IPS DF 6.9 (cell line): ENCODE data around the gene AK8.
"Not testable (repeated sequence)": the region's sequence is repeated elsewhere in the genome, so short reads cannot be mapped to it uniquely, and the experiment has no call there.

Experiments used
- DNase-seq: peaks from one replicate; pipeline ENCODE4 v3.0.0-alpha.2; 2013; ENCODE audit warnings: low read depth, low spot score
- H3K27ac ChIP-seq: one replicate; pipeline ENCODE4 v1.5.1; 2013; ENCODE audit warnings: low read length, control low read depth
- H3K27me3 ChIP-seq: 2 replicates; pipeline ENCODE4 v1.6.1; 2013; ENCODE audit warnings: mild to moderate bottlenecking, low read length; ENCODE audit not compliant: control insufficient read depth, insufficient read depth
- H3K36me3 ChIP-seq: 2 replicates; pipeline ENCODE4 v1.6.1; 2013; ENCODE audit warnings: low read length; ENCODE audit not compliant: control insufficient read depth, insufficient read depth
- H3K4me1 ChIP-seq: 2 replicates; pipeline ENCODE4 v1.6.1; 2013; ENCODE audit warnings: low read length; ENCODE audit not compliant: control insufficient read depth, insufficient read depth
- H3K4me3 ChIP-seq: 2 replicates; pipeline ENCODE4 v1.5.1; 2013; ENCODE audit warnings: mild to moderate bottlenecking, low read length
- H3K9me3 ChIP-seq: 2 replicates; pipeline ENCODE4 v1.6.1; 2013; ENCODE audit warnings: low read length, inconsistent platforms; ENCODE audit not compliant: control insufficient read depth, insufficient read depth
- whole genome bisulfite sequencing: extraction: QIAGEN DNeasy Blood & Tissue Kit; methylation state at CpG from one replicate; pipeline ENCODE4 v1.1.7; 2013; ENCODE audit warnings: mixed read lengths, missing lambda C conversion rate; ENCODE audit not compliant: insufficient read length, insufficient coverage; 5-methylcytosine and 5-hydroxymethylcytosine counted together

The AK8 gene

GRCh38 chr9:132717326-132717945, 160.6 kb downstream of the AK8 start:
- Histone ChIP-seq H3K27ac (no peak overlapping the region), H3K27me3 (no peaks in the 10 kb centered on the region), H3K4me3 (no peak overlapping the region), H3K36me3 (no peaks in the 10 kb centered on the region), H3K9me3 (no peaks in the 10 kb centered on the region), H3K4me1 (no peaks in the 10 kb centered on the region)
- no peak for DNase-seq
- WGBS, result no CpG with 5 or more reads among the region's 13 CpGs

DNA sequence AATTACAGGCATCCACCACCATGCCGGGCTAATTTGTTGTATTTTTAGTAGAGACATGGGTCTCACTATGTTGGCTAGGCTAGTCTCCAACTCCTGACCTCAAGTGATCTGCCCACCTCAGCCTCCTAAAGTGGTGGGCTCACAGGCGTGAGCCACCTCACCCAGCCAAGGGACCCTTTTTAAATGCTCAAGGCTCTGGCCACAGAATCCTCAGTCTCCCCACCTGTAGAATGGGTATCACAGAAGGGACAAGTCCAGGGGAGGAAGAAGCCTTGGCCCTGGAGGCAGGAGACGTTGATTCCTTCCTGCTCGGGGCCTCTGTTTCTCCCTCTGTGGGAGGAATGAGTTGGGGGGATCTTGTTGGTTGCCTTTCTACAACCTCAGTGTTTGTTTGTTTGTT, 162.1 kb downstream of the AK8 start:
- H3K4me3 ChIP-seq, result no peak overlapping the region
- H3K27me3 ChIP-seq, result no peaks in the 10 kb centered on the region
- DNase-seq, result no peak
- no peaks in the 10 kb centered on the region for H3K9me3 ChIP-seq
- no peaks in the 10 kb centered on the region for H3K36me3 ChIP-seq
- no peak overlapping the region for H3K27ac ChIP-seq
- WGBS, result no CpG with 5 or more reads among the region's 4 CpGs
- no peaks in the 10 kb centered on the region for H3K4me1 ChIP-seq

DNA sequence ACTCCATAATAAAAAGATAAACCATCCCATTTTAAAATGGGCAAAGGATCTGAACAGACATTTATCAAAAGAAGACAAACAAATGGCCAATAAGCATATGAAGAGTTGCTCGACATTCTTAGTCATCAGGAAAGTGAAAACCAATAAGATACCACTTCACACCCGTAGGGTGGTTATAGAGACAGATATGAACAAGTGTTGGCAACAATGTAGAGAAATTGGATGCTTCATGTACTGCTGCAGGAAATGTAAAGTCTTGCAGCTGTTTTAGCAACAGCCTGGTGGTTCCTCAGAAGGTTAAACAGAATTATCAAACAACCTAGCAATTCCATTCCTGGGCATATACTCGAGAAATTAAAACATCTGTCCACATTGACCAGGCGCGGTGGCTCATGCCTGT, 165.3 kb downstream of the AK8 start:
- DNase-seq, result no peak
- WGBS, result no CpG with 5 or more reads among the region's 5 CpGs

GRCh38 chr9:132711846-132712245, 166.2 kb downstream of the AK8 start:
- H3K27me3 ChIP-seq, result no peaks in the 10 kb centered on the region
- no CpG with 5 or more reads among the region's 3 CpGs for WGBS
- no peak overlapping the region for H3K4me3 ChIP-seq
- no peak overlapping the region for H3K27ac ChIP-seq
- no peaks in the 10 kb centered on the region for H3K36me3 ChIP-seq
- no peaks in the 10 kb centered on the region for H3K4me1 ChIP-seq
- DNase-seq, result no peak
- H3K9me3 ChIP-seq, result no peaks in the 10 kb centered on the region

More for the DNA sequence above, 165.3 kb downstream of the AK8 start:
- Histone ChIP-seq H3K36me3 (no peaks in the 10 kb centered on the region), H3K9me3 (no peaks in the 10 kb centered on the region), H3K4me1 (no peaks in the 10 kb centered on the region), H3K4me3 (no peak overlapping the region), H3K27ac (no peak overlapping the region), H3K27me3 (no peaks in the 10 kb centered on the region)

DNA sequence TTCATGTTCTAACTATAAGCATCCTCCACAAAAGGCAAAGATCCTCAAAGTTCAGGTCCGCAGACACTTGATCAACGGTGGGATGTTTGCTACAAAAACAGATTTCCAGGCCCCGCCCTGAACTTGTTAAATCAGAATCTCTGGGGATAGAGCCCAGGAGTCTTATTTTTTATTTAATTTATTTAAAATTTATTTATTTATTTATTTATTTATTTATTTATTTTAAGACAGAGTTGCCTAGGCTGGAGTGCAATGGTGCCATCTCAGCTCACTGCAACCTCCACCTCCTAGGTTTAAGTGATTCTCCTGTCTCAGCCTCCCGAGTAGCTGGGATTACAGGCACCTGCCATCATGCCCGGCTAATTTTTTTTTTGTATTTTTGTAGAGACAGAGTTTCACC, 166.9 kb downstream of the AK8 start:
- H3K4me3 ChIP-seq, H3K4me1 ChIP-seq, H3K9me3 ChIP-seq, H3K27ac ChIP-seq, H3K36me3 ChIP-seq, DNase-seq, H3K27me3 ChIP-seq: not testable (repeated sequence)
- WGBS, result no CpG with 5 or more reads among the region's 5 CpGs

GRCh38 chr9:132710333-132710732, 167.8 kb downstream of the AK8 start:
- no CpG with 5 or more reads among the region's 6 CpGs for WGBS

GRCh38 chr9:132708769-132709430, 169.2 kb downstream of the AK8 start:
- no peak overlapping the region for H3K27ac ChIP-seq
- H3K27me3 ChIP-seq, result no peaks in the 10 kb centered on the region
- no CpG with 5 or more reads among the region's 23 CpGs for WGBS
- H3K4me3 ChIP-seq, result no peak overlapping the region
- DNase-seq, result no peak
- H3K36me3 ChIP-seq, result no peaks in the 10 kb centered on the region
- no peaks in the 10 kb centered on the region for H3K9me3 ChIP-seq
- no peaks in the 10 kb centered on the region for H3K4me1 ChIP-seq

More at GRCh38 chr9:132710333-132710732, 167.8 kb downstream of the AK8 start:
- Histone ChIP-seq H3K27ac (no peak overlapping the region), H3K36me3 (no peaks in the 10 kb centered on the region), H3K9me3 (no peaks in the 10 kb centered on the region), H3K4me1 (no peaks in the 10 kb centered on the region), H3K4me3 (no peak overlapping the region), H3K27me3 (no peaks in the 10 kb centered on the region)
- DNase-seq, result no peak

- DNase-seq, result no peak
- H3K36me3 ChIP-seq, result no peaks in the 10 kb centered on the region
- no peaks in the 10 kb centered on the region for H3K27me3 ChIP-seq
- no peaks in the 10 kb centered on the region for H3K9me3 ChIP-seq
- no peaks in the 10 kb centered on the region for H3K4me1 ChIP-seq
- no peak overlapping the region for H3K27ac ChIP-seq
- H3K4me3 ChIP-seq, result no peak overlapping the region
- WGBS, result no CpG with 5 or more reads among the region's 8 CpGs
Observed at GRCh38 chr9:132708239-132708638, 169.8 kb downstream of the AK8 start.

DNA sequence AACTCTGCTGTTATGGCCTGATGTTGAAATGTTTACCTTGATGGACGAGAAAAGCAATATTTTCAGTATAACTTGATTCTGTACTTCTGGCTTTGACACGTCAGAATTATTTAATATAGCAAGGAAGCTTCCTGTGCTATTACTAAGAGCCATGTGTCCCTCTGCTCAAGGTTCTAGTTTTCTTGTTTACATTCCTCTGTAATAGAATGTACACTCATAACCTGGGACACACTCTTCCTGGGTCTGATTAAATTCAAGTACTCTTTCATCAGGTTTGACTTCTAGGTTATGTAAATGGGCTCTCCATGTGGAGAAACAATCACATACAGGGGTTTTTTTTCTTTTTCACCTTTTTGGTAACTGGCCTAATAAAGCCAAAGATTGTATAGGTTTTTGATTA, 174.7 kb downstream of the AK8 start:
- H3K36me3 ChIP-seq, result no peaks in the 10 kb centered on the region
- H3K27ac ChIP-seq, result no peak overlapping the region
- no peak overlapping the region for H3K4me3 ChIP-seq
- no peak for DNase-seq
- H3K27me3 ChIP-seq, result no peaks in the 10 kb centered on the region
- whole genome bisulfite sequencing, result no CpG with 5 or more reads among the region's 2 CpGs
- H3K9me3 ChIP-seq, result no peaks in the 10 kb centered on the region
- no peaks in the 10 kb centered on the region for H3K4me1 ChIP-seq

DNA sequence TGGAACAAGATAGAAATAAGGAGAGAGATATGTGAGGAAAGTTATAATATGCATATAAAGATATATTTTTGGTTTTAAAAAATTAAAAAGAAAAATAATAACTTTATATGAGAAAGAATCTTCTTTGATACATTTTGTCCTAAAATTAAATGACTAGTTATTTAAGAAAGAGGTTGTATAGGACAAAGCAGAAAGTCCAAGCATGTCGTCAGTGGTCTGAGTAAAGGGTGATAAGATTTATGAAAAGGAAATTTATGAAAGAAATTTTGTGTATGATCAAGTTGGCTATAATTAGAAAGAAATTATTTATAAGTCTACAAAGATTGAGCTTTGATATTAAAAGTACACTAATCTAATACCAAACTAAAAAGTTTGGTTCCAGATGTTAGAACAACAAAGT, 175.8 kb downstream of the AK8 start:
- Histone ChIP-seq H3K27ac (no peak overlapping the region), H3K4me3 (no peak overlapping the region), H3K36me3 (no peaks in the 10 kb centered on the region), H3K4me1 (no peaks in the 10 kb centered on the region), H3K9me3 (no peaks in the 10 kb centered on the region), H3K27me3 (no peaks in the 10 kb centered on the region)
- no CpG with 5 or more reads among the region's 1 CpG for WGBS
- DNase-seq, result no peak

GRCh38 chr9:132699956-132700355, 178.1 kb downstream of the AK8 start:
- no peaks in the 10 kb centered on the region for H3K36me3 ChIP-seq
- no peaks in the 10 kb centered on the region for H3K27me3 ChIP-seq
- no CpG with 5 or more reads among the region's 1 CpG for WGBS
- H3K9me3 ChIP-seq, result no peaks in the 10 kb centered on the region; the same call in 1 of the 2 replicates
- H3K4me3 ChIP-seq, result no peak overlapping the region
- no peak overlapping the region for H3K27ac ChIP-seq
- DNase-seq, result no peak
- no peaks in the 10 kb centered on the region for H3K4me1 ChIP-seq
